HFF-Myc (cell line): ENCODE results near the gene NBEAL2.

ENCODE experiments used
- DNase-seq: peaks from one replicate; pipeline ENCODE4 v3.0.0-alpha.2; 2011; ENCODE audit warnings: low read depth; ENCODE audit errors: extremely low read depth
- H3K4me3 ChIP-seq: replicated peaks from 2 replicates; pipeline ENCODE4 v1.5.1; 2011; ENCODE audit warnings: low read depth, mild to moderate bottlenecking, control low read depth, low read length
- TF ChIP-seq, protein P1 (sequence below): IDR thresholded peaks from 2 replicates; pipeline ENCODE4 v1.5.1; 2012; ENCODE audit warnings: mild to moderate bottlenecking, low read depth, low read length, control low read depth; ENCODE audit errors: missing control alignments

The NBEAL2 gene

DNA sequence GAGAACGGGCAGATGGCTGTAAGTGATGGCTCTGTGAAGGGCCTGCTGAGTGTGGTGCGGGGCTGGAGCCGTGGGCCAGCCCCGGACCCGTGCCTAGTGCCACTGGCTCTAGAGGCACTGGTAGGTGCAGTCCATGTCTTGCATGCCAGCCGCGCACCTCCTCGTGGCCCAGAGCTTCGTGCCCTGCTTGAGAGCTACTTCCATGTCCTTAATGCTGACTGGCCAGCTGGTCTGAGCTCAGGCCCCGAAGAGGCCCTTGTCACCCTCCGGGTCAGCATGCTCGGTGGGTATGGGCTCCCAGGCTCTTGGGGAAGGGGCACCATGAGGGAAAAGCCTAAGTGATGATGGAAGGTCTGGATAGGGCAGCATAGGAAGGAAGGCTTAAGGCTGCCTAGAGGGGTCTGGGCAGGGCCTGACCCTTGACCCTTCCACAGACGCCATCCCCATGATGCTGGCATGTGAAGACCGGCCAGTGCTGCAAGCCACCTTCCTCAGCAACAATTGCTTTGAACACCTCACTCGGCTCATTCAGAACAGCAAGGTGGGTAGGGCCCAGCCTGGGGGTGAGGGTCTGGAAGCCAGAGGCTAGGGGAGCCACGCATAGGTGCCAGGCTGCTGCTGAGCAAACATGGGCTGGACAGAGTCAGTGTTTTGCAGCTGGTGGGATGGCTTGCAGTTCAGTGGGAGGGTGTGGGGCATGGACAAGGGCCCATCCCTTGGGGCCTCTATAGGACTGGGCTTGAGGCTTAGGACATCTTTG is 12.1 kb downstream of the NBEAL2 start:
- H3K4me3 ChIP-seq, result no peak overlapping the region
- no peak for DNase-seq
- TF ChIP-seq, protein P1, sequence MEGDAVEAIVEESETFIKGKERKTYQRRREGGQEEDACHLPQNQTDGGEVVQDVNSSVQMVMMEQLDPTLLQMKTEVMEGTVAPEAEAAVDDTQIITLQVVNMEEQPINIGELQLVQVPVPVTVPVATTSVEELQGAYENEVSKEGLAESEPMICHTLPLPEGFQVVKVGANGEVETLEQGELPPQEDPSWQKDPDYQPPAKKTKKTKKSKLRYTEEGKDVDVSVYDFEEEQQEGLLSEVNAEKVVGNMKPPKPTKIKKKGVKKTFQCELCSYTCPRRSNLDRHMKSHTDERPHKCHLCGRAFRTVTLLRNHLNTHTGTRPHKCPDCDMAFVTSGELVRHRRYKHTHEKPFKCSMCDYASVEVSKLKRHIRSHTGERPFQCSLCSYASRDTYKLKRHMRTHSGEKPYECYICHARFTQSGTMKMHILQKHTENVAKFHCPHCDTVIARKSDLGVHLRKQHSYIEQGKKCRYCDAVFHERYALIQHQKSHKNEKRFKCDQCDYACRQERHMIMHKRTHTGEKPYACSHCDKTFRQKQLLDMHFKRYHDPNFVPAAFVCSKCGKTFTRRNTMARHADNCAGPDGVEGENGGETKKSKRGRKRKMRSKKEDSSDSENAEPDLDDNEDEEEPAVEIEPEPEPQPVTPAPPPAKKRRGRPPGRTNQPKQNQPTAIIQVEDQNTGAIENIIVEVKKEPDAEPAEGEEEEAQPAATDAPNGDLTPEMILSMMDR, result no peak

DNA sequence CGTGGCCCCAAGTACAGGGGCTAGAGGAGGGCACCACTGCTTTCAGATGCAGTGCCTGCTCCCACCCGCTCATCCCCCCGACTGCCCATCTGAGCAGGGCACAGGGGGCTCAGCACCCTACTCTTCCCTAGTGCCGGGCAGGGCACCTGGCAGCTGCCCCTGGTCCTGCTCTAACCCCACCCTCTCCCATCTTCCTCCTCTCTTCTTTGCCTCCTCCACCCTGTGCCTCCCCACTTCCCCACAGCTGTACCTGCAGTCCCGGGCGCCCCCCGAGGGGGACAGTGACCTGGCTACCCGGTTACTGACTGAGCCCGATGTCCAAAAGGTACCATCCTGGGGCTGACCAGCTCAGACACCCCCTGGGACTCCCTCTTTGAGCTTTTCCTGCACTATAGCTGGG is 12.8 kb downstream of the NBEAL2 start:
- no peak for DNase-seq
- TF ChIP-seq, protein P1, result no peak
- H3K4me3 ChIP-seq, result no peak overlapping the region

DNA sequence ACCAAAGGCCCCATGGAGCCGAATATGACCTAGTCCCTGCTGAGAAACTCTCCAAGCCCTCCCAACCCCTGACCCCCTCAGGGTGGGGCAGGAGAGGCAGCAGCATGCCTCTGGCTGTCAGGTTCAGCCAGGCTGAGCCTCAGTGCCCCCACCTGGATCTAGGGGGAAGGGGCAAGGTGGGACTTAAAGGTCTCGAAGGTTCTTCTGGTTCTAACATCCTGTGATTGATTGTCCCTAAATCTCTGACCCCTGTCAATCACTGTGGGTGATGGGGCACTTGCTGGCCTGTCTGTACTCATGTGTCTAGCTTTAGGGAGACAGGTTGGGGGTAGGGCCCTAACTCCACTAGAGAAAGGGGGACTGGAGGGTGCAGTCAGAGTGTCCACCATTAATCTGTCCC is 13.8 kb downstream of the NBEAL2 start:
- H3K4me3 ChIP-seq, result no peak overlapping the region
- DNase-seq, result no peak
- TF ChIP-seq, protein P1, result no peak

GRCh38 chr3:46993986-46994385 is 14.5 kb downstream of the NBEAL2 start:
- TF ChIP-seq, protein P1, result no peak
- no peak for DNase-seq
- H3K4me3 ChIP-seq, result no peak overlapping the region

GRCh38 chr3:46994801-46995731 is 15.6 kb downstream of the NBEAL2 start:
- H3K4me3 ChIP-seq, result no peak overlapping the region
- DNase-seq, result no peak
- TF ChIP-seq, protein P1, result no peak

- DNase-seq, result no peak
- TF ChIP-seq, protein P1, result no peak
- no peak overlapping the region for H3K4me3 ChIP-seq
Measured at GRCh38 chr3:46995901-46996562, 16.6 kb downstream of the NBEAL2 start.
